ENCODE results near the gene DNAJC17. TPM values are rescaled to one million over a fixed set of nuclear protein-coding genes. Genes with fewer than 3 reads are reported as not detected.

The DNAJC17 gene
- total and polyA plus RNA-seq, 2 experiments from 2014 or later: 36.5 to 53.9 TPM

- Histone ChIP-seq H3K27ac (peak overlapping the region; percentile 97), H3K27me3 (no peaks in the 10 kb centered on the region), H3K9me2 (replicated peaks; ENCODE audit: insufficient read depth) (no peaks in the 10 kb centered on the region), H3K4me2 (peak overlapping the region; percentile 93), H3K79me2 (no peaks in the 10 kb centered on the region), H3K9me3 (ENCODE audit: low read depth) (no peaks in the 10 kb centered on the region), H3K4me3 (no peak overlapping the region), H4K20me1 (ENCODE audit: insufficient read depth, poor library complexity, severe bottlenecking) (no peaks in the 10 kb centered on the region), H3K4me1 (ENCODE audit: insufficient read depth) (peaks cover 43% of the 10 kb centered on the region), H2AFZ (no peak overlapping the region), H3K36me3 (replicated peaks; ENCODE audit: insufficient read depth, low read depth) (no peaks in the 10 kb centered on the region)
- 82% methylated on average over 7 of the region's 7 CpGs for WGBS (ENCODE audit: low lambda C conversion rate, missing lambda C conversion rate)
- TF ChIP-seq CTCF (IDR thresholded peaks at IDR 0.05; ENCODE audit: poor library complexity) (no peak), EZH2 (IDR thresholded peaks at IDR 0.05; ENCODE audit: borderline replicate concordance) (no peak), EZH2phosphoT487 (IDR thresholded peaks at IDR 0.05; ENCODE audit: low read depth, severe bottlenecking, unreplicated experiment) (no peak)
- no peak for DNase-seq (ENCODE audit: low spot score)
Measured at GRCh38 chr15:40766194-40766815, 41.0 kb downstream of the DNAJC17 start.

DNA sequence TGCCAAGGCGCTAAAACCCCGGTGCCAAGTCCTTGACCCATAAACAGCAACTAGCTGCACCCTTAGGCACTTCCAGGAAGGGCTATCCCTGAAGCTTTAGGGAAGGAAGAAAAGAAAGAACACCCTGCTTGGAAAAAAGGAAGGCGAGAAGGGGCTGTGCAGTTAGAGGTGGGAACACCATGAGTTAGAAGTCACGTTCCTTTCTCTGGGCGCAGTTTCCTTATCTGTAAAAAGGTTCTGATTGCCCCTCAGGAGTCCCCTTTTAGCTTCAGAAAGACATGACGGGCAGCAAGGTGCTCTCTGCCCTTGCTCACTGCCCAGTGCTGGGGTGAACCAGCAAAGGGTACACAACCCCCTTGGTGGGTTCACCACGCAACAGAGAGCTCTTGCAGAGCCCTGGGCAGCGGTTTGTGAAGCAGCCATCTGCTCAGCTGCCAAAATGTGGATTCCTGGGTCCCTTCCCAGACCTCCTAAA is 42.6 kb downstream of the DNAJC17 start:
- Histone ChIP-seq H2AFZ (peak overlapping the region; percentile 84), H3K9me2 (replicated peaks; ENCODE audit: insufficient read depth) (no peaks in the 10 kb centered on the region), H3K4me1 (ENCODE audit: insufficient read depth) (peaks cover 33% of the 10 kb centered on the region), H3K36me3 (replicated peaks; ENCODE audit: insufficient read depth, low read depth) (no peaks in the 10 kb centered on the region), H3K9me3 (ENCODE audit: low read depth) (no peaks in the 10 kb centered on the region), H3K4me2 (peak overlapping the region; percentile 93), H3K79me2 (no peaks in the 10 kb centered on the region), H4K20me1 (ENCODE audit: insufficient read depth, poor library complexity, severe bottlenecking) (no peaks in the 10 kb centered on the region), H3K27ac (peak overlapping the region; percentile 97), H3K4me3 (peak overlapping the region; percentile 57), H3K27me3 (no peaks in the 10 kb centered on the region)
- TF ChIP-seq CTCF (IDR thresholded peaks at IDR 0.05; ENCODE audit: poor library complexity): no peak
- no peak for TF ChIP-seq EZH2phosphoT487 (IDR thresholded peaks at IDR 0.05; ENCODE audit: low read depth, severe bottlenecking, unreplicated experiment)
- TF ChIP-seq EZH2 (IDR thresholded peaks at IDR 0.05; ENCODE audit: borderline replicate concordance): no peak
- DNase-seq (ENCODE audit: low spot score): no peak
- WGBS (ENCODE audit: low lambda C conversion rate, missing lambda C conversion rate): 28% methylated on average over 8 of the region's 8 CpGs

GRCh38 chr15:40763801-40764628 is 43.3 kb downstream of the DNAJC17 start, which contains the start of gene GCHFR:
GCHFR (plus strand) TSS chr15:40764068; CDS start chr15:40764181, 113 bp downstream.
- Histone ChIP-seq H3K4me3 (peak within 1 kb of the TSS; percentile 57), H3K36me3 (replicated peaks; ENCODE audit: insufficient read depth, low read depth) (no peaks in the 10 kb centered on the region), H3K9me2 (replicated peaks; ENCODE audit: insufficient read depth) (no peaks in the 10 kb centered on the region), H3K9me3 (ENCODE audit: low read depth) (no peaks in the 10 kb centered on the region), H2AFZ (peak within 1 kb of the TSS; percentile 84), H3K27me3 (no peaks in the 10 kb centered on the region), H3K79me2 (no peaks in the 10 kb centered on the region), H3K4me2 (peak within 1 kb of the TSS; percentile 93), H3K27ac (peak within 1 kb of the TSS; percentile 97), H4K20me1 (ENCODE audit: insufficient read depth, poor library complexity, severe bottlenecking) (no peaks in the 10 kb centered on the region), H3K4me1 (ENCODE audit: insufficient read depth) (peaks cover 27% of the 10 kb centered on the region)
- peak; percentile 48 for TF ChIP-seq CTCF (IDR thresholded peaks at IDR 0.05; ENCODE audit: poor library complexity)
- TF ChIP-seq EZH2phosphoT487 (IDR thresholded peaks at IDR 0.05; ENCODE audit: low read depth, severe bottlenecking, unreplicated experiment): no peak
- no peak for TF ChIP-seq EZH2 (IDR thresholded peaks at IDR 0.05; ENCODE audit: borderline replicate concordance)
- peak; percentile 93 for DNase-seq (ENCODE audit: low spot score)
- WGBS (ENCODE audit: low lambda C conversion rate, missing lambda C conversion rate): 2% methylated on average over 59 of the region's 75 CpGs

Measured in hepatocyte (in vitro differentiated cells).